Measurements from ENCODE around the gene ALG12.
"Not testable (repeated sequence)": the region's sequence is repeated elsewhere in the genome, so short reads cannot be mapped to it uniquely, and the experiment has no call there.

ALG12 gene

DNA sequence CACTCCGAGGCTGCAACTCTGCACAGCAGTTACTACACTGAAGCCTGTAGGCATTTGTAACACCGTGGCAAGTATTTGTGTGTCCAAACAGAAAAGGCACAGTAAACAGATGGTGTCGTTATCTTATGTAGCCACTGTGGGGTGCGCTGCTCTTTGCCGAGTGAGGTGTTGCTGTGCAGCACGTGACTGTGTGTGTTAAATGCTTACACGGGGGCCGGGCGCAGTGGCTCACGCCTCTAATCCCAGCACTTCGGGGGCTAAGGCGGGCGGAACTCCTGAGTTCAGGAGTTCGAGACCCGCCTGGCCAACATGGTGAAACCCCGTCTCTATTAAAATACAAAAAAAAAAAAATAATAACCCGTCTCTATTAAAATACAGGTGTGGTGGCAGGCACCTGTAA, 53.1 kb downstream of the ALG12 start:
- no peak for DNase-seq

DNA sequence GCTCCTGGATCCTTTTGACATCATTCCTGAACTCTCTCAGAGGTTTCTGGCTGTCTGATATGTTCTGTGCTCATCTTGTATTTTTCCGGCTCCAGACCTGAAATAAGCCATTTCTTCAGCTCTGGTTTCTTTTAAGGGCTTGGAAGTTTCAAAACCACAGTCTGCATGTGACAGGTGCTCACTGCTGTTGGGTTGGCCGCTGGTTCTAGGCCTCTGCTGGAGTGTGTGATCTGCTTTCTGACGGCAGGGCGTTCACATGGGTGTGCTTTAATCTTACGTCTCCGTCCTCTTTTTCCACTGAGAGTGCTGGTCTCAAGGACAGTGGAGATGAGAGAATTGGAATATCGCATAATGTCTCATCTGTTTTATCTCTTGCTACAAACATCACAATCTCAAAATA, 54.3 kb downstream of the ALG12 start:
- DNase-seq: no peak

DNA sequence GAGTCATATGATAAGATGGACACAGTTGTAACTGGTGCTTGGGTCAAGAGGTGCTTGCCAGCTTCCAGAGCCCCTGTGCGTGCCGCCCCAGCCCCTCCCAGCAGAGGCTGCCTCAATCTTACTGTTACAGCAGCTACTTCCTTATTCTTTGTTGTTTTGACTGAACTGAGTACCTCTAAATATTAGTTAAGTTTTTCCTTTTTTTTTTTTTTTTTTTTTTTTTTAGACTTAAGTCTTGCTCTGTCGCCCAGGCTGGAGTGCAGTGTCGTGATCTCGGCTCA, 55.8 kb downstream of the ALG12 start:
- DNase-seq: no peak

DNA sequence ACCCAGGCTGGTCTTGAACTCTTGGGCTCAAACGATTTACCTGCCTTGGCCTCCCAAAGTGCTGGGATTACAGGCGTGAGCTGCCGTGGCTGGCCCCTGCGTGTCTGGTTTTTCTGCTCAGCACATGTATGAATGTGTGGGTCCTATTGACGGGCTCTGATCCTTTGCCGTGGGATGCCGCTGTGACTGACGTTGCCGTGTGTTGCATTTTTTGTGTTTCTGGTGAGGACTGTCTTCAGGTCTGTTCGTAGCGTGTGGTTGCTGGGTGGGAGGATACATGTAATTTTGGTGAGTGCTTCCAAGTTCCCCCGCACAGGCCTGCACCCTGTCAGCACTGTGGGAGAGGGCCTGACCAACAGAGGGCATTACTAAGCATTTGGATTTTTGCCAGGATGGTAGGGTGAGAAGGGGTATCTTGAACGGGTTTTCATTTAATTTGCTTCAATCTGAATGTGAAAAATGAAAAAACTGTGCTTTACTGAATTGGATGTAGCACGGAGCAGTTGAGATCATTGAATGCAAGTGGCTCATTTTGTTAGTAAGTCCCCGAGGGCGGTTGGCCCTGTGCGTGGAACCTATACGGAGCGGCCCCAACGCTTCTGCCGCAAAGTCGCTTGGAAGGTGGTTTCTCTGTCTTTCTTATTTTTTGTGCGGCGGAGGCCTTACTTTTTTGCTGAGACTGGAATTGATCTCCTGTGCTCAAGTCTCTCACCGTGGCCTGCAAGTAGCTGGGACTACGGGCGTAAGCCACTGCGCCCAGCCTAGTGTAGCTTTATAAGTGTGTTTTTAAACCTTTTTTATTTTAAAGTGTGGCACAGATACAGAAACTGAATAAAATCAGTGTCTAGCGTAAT, 56.4 kb downstream of the ALG12 start:
- no peak for DNase-seq

DNA sequence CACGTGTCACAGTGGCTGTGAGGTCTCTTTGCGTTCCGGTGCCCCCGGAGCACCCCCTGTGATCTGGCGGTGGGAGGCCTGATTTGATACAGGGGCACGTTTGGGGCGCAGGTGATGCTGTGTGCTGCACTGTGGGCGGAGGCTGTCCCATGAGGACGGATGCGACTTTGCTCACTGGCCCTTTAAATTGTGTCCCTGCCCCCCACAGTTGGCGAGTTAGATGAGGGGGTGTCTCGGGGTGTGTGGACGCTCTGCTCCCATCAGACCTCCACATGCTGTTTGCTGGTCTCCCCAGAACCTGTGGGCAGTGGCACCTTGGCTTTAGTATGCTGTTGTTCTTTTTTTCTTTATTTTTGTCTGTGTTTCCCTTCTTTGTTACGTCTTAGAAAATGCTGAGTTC, 59.4 kb downstream of the ALG12 start:
- no peak for DNase-seq

DNA sequence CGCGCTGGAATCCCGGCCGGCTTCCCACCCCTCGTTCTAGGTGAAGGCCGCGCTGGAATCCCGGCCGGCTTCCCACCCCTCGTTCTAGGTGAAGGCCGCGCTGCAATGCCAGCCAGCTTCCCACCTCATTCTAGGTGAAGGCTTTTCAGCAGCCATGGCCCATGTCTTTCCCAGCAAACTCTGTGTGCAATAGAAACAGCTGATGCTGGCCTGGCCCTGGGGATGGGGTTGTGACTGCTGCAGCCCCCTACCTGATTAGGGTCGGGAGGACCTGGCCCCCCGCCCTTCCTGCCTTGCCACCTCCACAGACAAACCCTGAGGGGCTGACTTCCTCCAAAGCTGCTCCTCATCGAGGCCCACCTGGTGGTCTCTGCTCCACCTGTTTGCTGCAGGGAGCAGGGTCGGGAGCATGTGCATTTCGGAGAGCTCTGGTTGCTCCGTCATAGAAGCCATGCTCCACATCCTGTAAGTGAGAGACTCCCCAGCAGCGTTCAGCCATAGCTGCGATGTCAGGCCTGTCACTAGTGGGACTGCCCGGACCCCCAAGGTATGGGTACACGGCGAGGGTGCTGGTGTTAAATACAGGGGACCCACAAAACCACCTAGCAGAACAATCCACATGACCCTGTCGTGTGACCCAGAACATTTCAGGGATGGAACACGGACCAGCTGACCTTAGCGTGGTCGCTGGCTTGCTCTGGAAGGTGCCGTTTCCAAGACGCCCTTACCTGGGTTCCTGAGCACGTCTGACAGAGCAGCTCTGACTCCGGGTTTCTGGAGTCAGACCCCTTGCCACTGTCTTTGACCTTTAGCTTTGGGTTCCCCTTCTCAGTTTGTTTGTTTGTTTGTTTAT, 61.2 kb downstream of the ALG12 start:
- DNase-seq: no peak

DNA sequence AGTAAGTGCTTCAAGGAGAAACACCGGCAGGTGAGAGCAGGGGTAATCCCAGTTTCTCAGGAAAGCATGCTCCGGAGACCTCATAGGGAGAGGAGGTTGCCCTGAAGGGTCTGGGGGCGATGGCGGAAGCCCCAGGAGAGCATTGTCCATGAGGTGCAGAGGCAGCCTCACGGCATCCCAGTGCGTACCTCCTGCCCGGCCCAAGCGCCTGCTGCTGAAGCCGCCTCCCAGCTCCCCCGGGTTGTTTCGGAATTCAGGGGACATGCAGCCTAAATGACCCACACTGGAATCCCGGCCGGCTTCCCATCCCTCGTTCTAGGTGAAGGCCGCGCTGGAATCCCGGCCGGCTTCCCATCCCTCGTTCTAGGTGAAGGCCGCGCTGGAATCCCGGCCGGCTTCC, 61.9 kb downstream of the ALG12 start:
- DNase-seq: no peak

DNA sequence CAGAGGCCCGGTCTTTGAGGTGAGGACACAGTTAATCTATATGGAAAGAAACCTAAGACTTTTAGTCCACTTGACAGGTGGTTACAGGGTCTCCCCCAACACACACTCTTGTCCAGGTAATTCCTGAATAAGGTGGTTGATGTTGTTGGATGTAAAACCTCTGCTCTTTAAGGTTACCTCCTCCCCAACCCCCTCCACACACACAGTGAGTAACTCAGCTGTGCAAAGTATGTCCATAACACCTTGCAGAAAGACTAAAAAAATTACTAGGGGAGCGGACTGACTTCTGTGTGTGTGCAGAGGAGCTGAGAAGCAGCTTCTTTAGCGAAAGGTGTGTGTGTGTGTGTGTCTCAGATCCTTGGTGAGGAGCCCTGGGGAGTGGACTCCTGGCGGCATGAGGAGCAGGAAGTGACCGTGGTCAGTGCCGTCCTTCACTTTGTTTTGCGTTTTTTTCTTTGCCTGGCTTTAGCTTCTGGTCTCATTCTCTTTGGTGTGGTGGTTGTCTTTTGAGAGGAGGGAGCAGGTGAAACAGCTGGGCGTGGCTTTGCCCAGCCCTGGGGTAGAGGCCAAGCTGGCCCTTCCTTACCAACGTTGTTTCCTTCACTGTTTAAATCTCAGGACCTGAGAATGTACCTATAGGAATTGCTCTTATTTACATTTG, 62.9 kb downstream of the ALG12 start:
- no peak for DNase-seq

DNA sequence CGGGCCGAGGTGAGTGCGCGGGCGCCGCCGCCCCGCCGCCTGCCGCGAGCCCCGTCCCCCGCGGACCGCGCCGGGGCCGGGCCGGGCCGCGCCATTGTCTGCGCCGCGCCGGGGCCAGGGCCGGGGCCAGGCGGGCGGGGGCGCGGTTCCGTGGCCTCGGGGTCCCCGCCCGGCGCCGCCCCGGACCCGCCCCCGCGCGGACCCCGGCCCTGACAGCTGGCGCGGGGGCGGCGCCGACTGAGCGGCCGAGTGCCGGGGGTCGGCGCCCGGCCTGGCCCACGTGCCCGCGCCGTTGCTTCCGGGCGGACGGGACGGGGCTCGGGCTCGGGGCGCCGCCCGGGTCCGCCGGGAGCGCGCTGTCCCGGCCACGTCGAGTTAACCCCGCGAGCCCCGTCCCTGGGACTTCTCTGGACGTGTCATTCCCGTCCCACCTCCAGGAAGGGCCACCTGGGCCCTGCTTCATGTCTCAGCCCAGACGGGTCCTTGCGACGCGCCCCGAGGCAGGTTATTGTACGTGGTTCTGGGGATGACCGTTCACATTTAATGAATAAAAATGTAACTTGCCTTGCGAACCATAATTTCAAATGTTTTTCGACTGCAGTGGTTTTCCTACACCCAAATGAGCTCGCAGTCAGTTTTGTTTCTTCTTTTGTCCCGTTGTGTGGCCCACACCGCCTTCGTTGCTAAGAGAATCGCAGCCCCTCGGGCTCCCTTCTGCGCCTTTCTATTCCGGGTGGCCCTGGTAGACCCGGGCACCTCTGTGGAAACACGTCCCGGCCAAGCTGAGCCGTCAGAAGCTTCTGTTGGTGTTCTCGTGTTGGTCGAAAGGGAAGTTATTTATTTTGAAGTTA, 64.0 kb downstream of the ALG12 start:
- peak in 4 of 14 donors; percentile 4 to 34 (median 27) for DNase-seq

DNA sequence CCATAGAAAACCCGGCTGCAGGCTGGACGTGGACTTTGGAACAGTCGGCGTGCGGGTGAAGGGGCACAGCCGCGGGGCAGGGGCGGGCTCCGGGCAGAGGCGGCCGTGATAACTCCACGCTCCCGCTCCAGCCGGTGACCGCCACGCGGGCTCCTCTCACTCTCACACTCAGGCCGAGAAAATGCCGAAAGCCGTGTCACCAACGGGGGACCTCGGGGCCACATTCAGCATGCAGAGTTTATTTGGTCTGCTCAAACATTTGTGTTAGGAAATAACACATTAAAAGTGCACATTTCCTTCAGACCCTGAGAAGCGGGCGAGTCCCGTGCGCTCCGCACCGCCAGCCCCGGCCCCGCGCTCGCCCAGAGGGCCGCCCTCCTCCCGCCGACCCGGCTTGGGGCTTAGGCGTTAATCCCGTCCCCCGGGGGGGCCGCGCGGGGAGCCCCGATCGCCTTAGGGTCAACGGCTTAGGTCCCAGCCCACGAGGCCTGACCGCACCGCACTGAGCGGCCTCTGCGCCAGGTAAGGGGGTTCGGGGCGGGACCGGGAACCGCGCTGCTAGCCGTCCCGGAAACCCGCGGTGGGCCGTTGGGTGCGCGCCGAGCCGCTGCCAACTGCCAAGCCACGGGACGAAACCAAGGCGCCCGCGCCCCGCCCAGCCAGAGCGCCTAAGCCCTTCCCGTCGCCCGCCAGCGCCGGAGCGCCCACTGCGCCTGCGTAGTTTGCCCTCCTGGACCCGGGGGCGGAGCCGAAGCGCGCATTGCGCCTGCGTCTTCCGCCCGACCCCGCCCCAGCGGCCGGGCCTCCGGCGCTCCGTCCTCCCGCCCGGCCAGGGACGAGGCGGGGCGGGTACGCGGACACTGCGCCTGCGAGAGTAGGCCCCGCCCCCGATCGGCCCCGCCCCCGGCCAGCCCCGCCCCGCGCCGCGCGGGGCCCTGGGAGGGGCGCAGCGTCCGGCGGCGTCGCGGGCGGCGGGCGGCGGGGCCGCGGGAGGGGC, 65.0 kb downstream of the ALG12 start, which contains the start of gene ZBED4:
TSS of gene ZBED4 (plus strand) at position 947 of the 997 bp plus-strand sequence. CDS start 29,819 bp downstream, outside the sequence.
- peak; percentile 67 to 98 (median 94) for DNase-seq

DNA sequence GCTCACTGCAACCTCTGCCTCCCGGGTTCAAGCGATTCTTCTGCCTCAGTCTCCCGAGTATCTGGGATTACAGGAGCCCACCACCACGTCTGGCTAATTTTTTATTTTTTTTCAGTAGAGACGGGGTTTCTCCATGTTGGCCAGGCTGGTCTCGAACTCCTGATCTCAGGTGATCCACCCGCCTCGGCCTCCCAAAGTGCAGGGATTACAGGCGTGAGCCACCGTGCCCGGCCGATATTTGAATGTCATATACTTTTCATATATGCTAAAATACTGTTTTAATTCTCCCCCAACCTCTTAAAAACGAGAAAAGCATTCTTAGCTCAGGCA, 65.7 kb downstream of the ALG12 start:
- not testable (repeated sequence) for DNase-seq

DNA sequence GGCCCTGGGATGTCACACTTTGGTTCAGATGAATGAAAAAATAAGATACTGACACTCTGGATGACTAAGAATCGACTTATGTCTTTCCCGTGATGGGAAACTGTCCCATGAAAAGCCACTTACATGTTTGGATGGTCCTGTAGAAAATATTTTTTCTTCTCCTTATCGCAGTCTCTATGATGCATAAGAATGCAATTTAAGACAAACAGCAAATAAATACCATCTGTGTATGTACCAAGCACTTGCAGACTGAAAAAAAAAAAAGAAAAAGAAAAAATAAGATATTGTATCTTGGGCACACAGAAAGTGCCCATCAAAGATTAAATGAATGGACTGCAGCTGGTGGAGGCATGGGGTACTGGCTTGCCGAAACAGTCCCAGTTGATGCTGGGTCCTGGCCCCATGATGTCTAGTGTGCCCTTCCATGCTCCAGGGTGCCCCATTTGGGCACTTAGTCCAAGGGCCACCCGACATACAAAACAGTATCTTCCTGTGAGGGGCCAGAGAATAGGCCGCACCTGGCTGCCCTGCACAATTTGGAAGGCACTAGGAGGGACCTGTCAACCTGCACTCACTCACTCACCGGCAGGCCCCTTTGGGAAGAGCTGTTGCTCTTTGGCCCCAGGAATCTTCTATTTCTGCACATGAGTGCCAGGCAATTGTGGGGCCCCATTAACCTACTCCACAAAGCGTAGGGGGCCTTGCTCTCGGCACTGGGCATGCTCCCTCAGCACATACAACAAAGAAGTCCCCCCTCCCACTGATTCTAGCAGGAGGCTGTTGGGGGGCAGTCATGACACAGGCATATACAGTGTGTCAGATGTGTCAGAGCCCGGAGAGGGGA, 67.1 kb downstream of the ALG12 start:
- no peak for DNase-seq
